Stomach (tissue), 4 donors: ENCODE results near the gene FSTL4.

Experiments used
- CTCF ChIP-seq, 7 experiments: fragments of 450-650 bp in 4 of 7; fragments of 200-600 bp in 3 of 7; sonication (generic) in 3 of 7; IDR thresholded peaks; one replicate each; pipeline ENCODE4 v1.5.1; 2016 to 2019; ENCODE audit warnings: antibody characterized with exemption in 7 of 7, control low read depth in 2 of 7, mild to moderate bottlenecking in 1 of 7
- POLR2A ChIP-seq, 4 donors: fragments of 450-650 bp; IDR thresholded peaks; one replicate each; pipeline ENCODE4 v1.6.1; 2016; ENCODE audit warnings: antibody characterized with exemption in 4 of 4, control low read depth in 2 of 4, mild to moderate bottlenecking in 1 of 4, moderate library complexity in 1 of 4

GRCh38 chr5:133456933-133457402 is 155.4 kb downstream of the FSTL4 start:
- TF ChIP-seq CTCF (IDR thresholded peaks at IDR 0.05) (no peak), POLR2A (IDR thresholded peaks at IDR 0.05) (no peak)
